GM19452 (cell line): ENCODE measurements around the gene CAMK2B.
"Not testable (repeated sequence)": the region's sequence is repeated elsewhere in the genome, so short reads cannot be mapped to it uniquely, and the experiment has no call there.

Experiments used
- ATAC-seq: cut with Tn5 transposase; IDR thresholded peaks from one replicate; pipeline ENCODE4 v1.9.1; 2021; ENCODE audit not compliant: unreplicated experiment

CAMK2B gene

DNA sequence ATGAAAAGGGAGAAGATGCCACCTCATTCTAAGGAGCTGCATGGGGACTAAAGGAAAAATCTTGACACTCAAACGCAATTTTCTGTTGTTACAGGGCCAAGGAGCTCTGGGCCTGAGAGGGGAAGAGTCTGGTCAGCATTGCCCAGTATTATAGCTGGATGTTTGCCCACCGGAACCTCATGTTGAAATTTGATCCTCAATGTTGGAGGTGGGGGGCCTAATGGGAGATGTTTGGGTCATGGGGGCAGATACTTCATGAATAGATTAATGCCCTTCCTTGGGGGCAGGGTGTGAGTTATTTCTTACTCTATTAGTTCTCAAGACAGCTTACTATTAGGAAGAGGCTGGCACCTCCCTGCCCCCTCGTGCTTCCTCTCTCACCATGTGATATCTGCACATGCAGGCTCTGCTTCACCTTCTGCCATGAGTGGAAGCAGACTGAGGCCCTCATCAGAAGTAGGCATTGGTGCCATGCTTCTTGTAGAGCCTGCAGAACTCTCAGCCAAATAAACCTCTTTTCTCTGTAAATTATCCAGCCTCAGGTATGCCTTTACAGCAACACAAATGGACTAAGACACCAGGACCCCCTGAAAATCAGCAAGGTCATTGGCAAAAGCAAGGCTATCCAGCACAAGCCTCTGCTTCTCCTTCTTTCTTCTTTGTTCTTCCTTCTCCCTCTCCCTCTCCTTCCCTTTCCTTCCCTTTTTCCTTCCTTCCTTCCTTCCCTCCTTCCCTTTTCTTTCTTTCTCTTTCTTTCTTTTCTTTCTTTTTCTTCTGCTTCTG is 151.3 kb downstream of the CAMK2B start:
- no peak for ATAC-seq

DNA sequence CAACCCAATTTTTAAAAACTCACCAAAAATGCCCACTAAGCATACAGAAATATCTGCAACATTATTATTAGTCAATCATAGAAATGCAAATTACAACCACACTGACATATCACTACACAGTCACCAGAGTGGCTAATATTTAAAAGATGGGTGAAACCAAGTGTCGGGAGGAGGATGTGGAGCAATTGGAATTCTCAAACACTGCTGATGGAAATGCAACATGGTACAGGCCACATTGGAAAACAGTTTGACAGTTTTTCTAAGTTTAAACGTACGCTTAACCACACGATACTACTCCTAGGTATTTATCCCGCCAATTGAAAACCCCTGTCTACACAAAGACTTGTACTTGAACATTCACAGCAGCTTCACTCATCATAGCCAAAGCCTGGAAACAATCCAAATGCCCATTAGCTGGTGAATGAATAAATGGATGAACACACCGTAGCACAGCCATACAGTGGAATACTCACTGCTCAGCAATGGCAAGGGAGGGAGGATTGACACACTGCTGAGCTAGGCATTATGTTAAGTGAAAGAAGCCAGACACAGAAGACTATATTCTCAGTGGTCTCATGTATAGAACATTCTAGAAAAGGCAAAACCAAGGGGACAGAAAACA is 152.5 kb downstream of the CAMK2B start:
- ATAC-seq: no peak

DNA sequence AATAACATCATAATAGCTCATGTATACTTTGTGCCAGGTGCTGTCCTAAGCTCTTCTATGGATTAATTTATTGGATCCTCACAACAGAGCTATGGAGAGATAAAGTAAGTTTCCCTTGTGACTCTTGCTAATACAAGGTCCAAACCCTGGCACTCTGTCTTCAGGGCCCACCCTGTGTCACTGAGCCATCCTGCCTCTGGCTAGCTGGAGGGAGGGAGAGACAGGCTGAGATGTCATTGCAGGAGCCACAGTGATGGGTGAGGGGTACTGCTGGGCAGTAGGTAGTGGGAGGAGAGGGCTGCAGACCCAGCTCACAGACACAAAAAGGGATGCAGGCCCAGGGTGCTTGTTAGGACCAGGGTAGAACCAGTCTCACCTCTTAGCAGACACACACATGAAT is 153.0 kb downstream of the CAMK2B start:
- ATAC-seq: no peak

DNA sequence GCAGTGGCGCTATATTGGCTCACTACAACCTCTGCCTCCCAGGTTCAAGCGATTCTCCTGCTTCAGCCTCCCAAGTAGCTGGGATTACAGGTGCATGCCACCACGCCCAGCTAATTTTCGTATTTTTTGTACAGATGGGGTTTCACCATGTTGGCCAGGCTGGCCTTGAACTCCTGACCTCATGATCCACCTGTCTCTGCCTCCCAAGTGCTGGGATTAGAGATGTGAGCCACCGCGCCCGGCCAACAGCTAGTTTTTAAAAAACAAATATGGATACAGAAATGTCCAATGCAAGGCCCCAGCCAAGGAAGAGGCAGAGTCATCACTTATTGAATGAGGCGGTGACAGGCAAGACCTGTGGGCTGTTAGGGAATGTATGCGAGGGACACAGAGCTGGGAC is 153.5 kb downstream of the CAMK2B start:
- not testable (repeated sequence) for ATAC-seq

DNA sequence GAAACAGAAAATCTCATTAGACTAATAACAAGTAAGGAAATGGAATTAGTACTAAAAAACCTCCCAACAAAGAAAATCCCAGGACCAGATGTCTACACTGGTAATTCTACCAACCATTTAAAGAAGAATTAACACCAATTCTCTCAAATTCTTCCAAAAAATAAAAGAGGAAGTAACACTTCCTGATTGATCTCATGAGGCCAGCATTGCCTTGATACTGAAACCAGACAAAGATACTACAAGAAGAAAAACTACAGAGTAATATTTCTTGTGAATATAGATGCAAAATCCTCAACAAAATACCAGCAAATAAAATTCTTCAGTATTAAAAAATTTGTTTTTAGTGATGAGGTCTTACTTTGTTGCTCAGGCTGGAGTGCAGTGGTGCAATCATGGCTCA is 157.5 kb downstream of the CAMK2B start:
- no peak for ATAC-seq
